ENCODE results near the gene TENT4A. TPM values are rescaled to one million over a fixed set of nuclear protein-coding genes. Genes with fewer than 3 reads are reported as not detected.

Gene TENT4A
- total RNA-seq, 1 experiment from 2014 or later = 29.6 TPM

- Histone ChIP-seq H3K4me1 (ENCODE audit: control insufficient read depth, insufficient read depth, low read length) (no peaks in the 10 kb centered on the region; the same call in 1 of the 2 replicates), H3K4me3 (ENCODE audit: low read depth in 2 of 2, low read length in 2 of 2) (no peak overlapping the region), H3K36me3 (ENCODE audit: control insufficient read depth, insufficient read depth, low read length) (peaks cover 20% of the 10 kb centered on the region), H3K27me3 (ENCODE audit: control insufficient read depth, insufficient read depth, low read length) (no peaks in the 10 kb centered on the region), H3K27ac (ENCODE audit: low read length) (no peak overlapping the region), H3K9me3 (ENCODE audit: control insufficient read depth, insufficient read depth, low read depth, low read length) (no peaks in the 10 kb centered on the region)
- ChIA-PET CTCF (interaction anchor here (0.6 kb wide), 1 partner anchor 112 kb away, joined by 3 read pairs; the partner anchor contains the start of genes NSUN2 and SRD5A1), POLR2A (interaction anchor here (0.5 kb wide), 1 partner anchor 140 kb away, joined by 6 read pairs; no protein-coding TSS in a partner anchor)
- BruUV-seq (replicated peaks) = no TSS peak
- intact Hi-C loops (cut with micrococcal nuclease; ENCODE audit: unreplicated experiment) (loop anchor here (10.0 kb wide), 1 partner anchor 110 kb away; the partner anchor contains the start of genes NSUN2 and SRD5A1), in situ Hi-C loops (cut with HindIII; ENCODE audit: low pct_unique_long_range_greater_than_20kb, low sequenced_read_pairs) (no loop called here)
- DNase-seq (ENCODE audit: low read depth, low spot score) = no peak
- TF ChIP-seq SIN3A (IDR thresholded peaks at IDR 0.05; ENCODE audit: borderline replicate concordance, insufficient read depth, low read depth, low read length) (no peak), TCF7L2 (IDR thresholded peaks at IDR 0.05; ENCODE audit: low read depth, low read length) (no peak), CTCF (IDR thresholded peaks at IDR 0.05) (no peak), REST (IDR thresholded peaks at IDR 0.05; ENCODE audit: insufficient read depth in 1 of 2, low read depth in 2 of 2, low read length in 1 of 2) (no peak)
- ATAC-seq = peak; percentile 57
Observed at GRCh38 chr5:6744841-6745705, 31.8 kb downstream of the TENT4A start.

- Histone ChIP-seq H3K4me1 (ENCODE audit: control insufficient read depth, insufficient read depth, low read length) (no peaks in the 10 kb centered on the region; the same call in 1 of the 2 replicates), H3K4me3 (ENCODE audit: low read depth in 2 of 2, low read length in 2 of 2) (no peak overlapping the region), H3K27me3 (ENCODE audit: control insufficient read depth, insufficient read depth, low read length) (no peaks in the 10 kb centered on the region), H3K36me3 (ENCODE audit: control insufficient read depth, insufficient read depth, low read length) (peaks cover 20% of the 10 kb centered on the region), H3K9me3 (ENCODE audit: control insufficient read depth, insufficient read depth, low read depth, low read length) (no peaks in the 10 kb centered on the region), H3K27ac (ENCODE audit: low read length) (no peak overlapping the region)
- POLR2A ChIA-PET = no interaction called here
- ATAC-seq (peak; percentile 74), DNase-seq (ENCODE audit: low read depth, low spot score) (peak; percentile 45)
- BruUV-seq (replicated peaks) = no TSS peak
- in situ Hi-C loops (cut with HindIII; ENCODE audit: low pct_unique_long_range_greater_than_20kb, low sequenced_read_pairs) = no loop called here
- TF ChIP-seq TCF7L2 (IDR thresholded peaks at IDR 0.05; ENCODE audit: low read depth, low read length) (no peak), CTCF (IDR thresholded peaks at IDR 0.05) (peak; percentile 81), POLR2AphosphoS5 (IDR thresholded peaks at IDR 0.05; ENCODE audit: low read depth, low read length) (no peak)
- CTCF ChIA-PET = interaction anchor here (0.6 kb wide), 2 partner anchors 28 to 113 kb away, joined by 3 to 7 read pairs; partner anchors contain the start of genes NSUN2 and SRD5A1
- intact Hi-C loops (cut with micrococcal nuclease; ENCODE audit: unreplicated experiment) = loop anchor here (10.0 kb wide), 1 partner anchor 111 kb away; the partner anchor contains the start of genes NSUN2 and SRD5A1
Observed at GRCh38 chr5:6745706-6746222, 32.5 kb downstream of the TENT4A start.
